GM12873 (cell line): ENCODE results near the gene CENPX.

Source experiments
- TF ChIP-seq, protein P1 (sequence below): IDR thresholded peaks from 2 replicates; pipeline ENCODE4 v1.5.1; 2012; ENCODE audit warnings: low read depth, mild to moderate bottlenecking, moderate library complexity, low read length, control low read depth; ENCODE audit not compliant: insufficient read depth; ENCODE audit errors: missing control alignments

CENPX gene

DNA sequence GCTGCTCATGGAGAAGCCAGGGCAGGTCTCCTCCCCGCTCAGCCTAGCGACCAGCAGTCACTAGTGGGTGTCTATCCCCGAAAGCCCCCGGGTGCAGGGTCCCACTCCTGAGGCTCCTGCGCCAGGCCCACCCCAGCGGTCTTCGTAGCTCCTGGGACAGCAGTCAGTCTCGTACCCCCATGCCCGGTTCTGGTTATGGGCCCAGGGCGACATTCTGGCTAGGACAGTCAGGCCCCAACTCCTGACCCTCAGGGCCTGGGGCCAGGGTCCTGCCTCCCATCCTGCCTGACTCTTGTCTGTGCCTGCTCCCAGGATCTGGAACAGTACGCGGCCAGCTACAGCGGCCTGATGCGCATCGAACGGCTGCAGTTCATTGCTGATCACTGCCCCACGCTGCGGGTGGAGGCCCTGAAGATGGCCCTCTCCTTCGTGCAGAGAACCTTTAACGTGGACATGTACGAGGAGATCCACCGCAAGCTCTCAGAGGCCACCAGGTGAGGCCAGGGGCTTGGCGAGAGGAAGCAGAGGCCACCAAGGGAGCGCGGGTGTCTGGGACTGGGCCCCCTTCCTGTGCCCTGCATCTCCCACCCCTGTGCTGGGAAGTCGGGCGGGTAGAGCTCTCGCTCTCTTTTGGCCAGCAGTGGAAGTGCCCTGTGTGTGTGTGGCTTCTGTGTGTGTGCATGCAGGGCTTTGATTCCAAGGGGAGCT, 31.0 kb upstream of the CENPX start:
- TF ChIP-seq, protein P1, sequence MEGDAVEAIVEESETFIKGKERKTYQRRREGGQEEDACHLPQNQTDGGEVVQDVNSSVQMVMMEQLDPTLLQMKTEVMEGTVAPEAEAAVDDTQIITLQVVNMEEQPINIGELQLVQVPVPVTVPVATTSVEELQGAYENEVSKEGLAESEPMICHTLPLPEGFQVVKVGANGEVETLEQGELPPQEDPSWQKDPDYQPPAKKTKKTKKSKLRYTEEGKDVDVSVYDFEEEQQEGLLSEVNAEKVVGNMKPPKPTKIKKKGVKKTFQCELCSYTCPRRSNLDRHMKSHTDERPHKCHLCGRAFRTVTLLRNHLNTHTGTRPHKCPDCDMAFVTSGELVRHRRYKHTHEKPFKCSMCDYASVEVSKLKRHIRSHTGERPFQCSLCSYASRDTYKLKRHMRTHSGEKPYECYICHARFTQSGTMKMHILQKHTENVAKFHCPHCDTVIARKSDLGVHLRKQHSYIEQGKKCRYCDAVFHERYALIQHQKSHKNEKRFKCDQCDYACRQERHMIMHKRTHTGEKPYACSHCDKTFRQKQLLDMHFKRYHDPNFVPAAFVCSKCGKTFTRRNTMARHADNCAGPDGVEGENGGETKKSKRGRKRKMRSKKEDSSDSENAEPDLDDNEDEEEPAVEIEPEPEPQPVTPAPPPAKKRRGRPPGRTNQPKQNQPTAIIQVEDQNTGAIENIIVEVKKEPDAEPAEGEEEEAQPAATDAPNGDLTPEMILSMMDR, result no peak

- TF ChIP-seq, protein P1, result no peak
Observed at GRCh38 chr17:82053130-82053529, 30.5 kb upstream of the CENPX start.

DNA sequence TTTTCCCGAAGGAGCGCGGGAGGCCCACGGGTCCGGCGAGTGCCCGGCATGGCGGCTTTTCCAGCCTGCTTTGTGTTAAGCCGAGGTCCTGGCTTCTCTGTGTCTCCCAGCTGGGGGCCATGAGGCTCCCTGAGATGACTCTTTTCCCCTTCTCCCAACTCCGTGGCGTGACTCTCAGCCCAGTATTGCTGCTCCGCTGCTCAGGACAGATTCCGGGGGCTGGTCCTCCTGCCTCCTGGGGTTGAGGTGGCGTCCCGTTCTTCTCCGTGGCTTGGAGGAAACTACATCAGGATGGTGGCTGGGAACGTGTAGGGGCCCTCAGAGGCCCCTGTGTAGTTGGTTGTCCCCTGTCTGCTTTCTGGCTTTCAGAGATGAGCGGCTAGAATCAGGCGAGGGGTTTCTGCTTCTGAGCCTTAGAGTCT, 30.0 kb upstream of the CENPX start:
- TF ChIP-seq, protein P1, result no peak

DNA sequence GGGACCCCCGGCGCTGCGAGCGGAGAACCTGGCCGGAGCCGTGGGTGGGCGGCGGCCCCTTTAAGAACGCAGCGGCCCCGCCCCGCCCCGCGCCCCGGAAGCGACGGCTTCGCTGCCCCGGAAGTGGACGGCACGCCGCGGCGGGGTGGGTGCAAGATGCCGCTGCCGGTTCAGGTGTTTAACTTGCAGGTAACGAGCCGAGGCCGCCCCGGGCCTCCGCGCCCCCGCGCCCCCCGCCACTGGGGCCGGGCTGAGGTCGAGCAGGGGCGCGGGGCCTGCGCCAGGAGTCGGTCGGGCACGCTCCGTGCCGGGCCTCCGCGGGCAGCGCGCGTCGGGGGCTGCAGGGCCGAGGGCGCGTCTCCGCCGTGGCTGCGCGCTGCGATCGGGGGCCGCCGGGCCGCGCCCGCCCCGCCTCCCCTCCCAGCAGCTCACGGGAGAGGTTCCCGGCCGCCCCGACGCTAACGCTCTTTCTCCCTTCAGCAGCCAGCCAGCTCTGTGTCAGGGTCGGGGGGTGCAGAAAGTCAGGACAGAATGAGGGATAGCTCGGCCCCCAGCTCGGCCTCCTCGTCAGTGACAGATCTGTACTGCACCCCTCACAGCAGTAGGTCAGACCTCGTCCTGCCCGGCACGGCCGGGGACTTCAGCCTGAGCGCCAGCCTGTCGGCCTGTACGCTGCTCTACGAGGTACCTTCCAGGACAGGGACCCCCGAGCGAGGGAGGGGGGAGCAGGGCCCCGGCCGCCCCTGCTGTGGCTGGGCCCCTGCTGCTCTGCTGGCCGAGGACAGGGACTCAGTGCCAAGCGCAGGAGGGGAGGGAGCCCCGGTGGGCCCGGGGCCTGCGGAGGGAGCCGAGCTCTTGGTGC, 29.3 kb upstream of the CENPX start, which contains the start of the genes GPS1 and RFNG:
TSS of gene GPS1 (plus strand) at position 123 of the 862 bp plus-strand sequence. CDS start at position 157, 34 bp downstream.
TSS of gene RFNG (minus strand) at position 36 of the 862 bp plus-strand sequence. CDS start 45 bp downstream, outside the sequence.
- TF ChIP-seq, protein P1, result no peak

GRCh38 chr17:82050761-82051641, 28.3 kb upstream of the CENPX start:
- TF ChIP-seq, protein P1, result no peak

- TF ChIP-seq, protein P1, result no peak
Observed at GRCh38 chr17:82050152-82050760, 27.6 kb upstream of the CENPX start.
